ENCODE data around the gene LYZL4.

GRCh38 chr3:42367903-42368302 lies 42.5 kb downstream of the LYZL4 start:
- TF ChIP-seq, protein P1, sequence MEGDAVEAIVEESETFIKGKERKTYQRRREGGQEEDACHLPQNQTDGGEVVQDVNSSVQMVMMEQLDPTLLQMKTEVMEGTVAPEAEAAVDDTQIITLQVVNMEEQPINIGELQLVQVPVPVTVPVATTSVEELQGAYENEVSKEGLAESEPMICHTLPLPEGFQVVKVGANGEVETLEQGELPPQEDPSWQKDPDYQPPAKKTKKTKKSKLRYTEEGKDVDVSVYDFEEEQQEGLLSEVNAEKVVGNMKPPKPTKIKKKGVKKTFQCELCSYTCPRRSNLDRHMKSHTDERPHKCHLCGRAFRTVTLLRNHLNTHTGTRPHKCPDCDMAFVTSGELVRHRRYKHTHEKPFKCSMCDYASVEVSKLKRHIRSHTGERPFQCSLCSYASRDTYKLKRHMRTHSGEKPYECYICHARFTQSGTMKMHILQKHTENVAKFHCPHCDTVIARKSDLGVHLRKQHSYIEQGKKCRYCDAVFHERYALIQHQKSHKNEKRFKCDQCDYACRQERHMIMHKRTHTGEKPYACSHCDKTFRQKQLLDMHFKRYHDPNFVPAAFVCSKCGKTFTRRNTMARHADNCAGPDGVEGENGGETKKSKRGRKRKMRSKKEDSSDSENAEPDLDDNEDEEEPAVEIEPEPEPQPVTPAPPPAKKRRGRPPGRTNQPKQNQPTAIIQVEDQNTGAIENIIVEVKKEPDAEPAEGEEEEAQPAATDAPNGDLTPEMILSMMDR (IDR thresholded peaks at IDR 0.05), result no peak
- TF ChIP-seq POLR2AphosphoS5 (IDR thresholded peaks at IDR 0.05) (no peak), POLR2A (IDR thresholded peaks at IDR 0.05) (no peak)
